Measurements from ENCODE around the gene SPATA13.

DNA sequence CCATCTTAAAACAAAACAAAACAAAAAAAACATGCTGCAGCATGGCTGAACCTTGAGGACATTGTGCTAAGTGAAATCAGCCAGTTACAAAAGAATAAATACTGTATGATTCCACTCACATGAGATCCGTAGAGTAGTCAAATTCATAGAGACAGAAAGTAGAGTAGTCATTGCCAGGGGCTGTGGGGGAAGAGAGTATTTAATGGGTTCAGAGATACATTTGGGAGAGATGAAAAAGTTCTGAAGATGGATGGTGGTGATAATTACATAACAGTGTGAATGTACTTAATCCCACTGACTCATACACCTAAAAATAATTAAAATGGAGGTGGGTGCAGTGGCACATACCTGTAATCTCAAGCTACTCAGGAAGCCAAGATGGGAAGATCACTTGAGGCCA, 76.8 kb downstream of the SPATA13 start:
- TF ChIP-seq RAD21 (IDR thresholded peaks at IDR 0.05; ENCODE audit: low read depth) (no peak), TAF1 (IDR thresholded peaks at IDR 0.05; ENCODE audit: low read depth) (no peak)
